HG03095 (cell line): ENCODE measurements around the gene ANAPC1.
"Not testable (repeated sequence)": the region's sequence is repeated elsewhere in the genome, so short reads cannot be mapped to it uniquely, and the experiment has no call there.

Experiments
- ATAC-seq: cut with Tn5 transposase; IDR thresholded peaks from one replicate; pipeline ENCODE4 v1.9.1; 2021; ENCODE audit warnings: moderate library complexity; ENCODE audit not compliant: unreplicated experiment

Gene ANAPC1

GRCh38 chr2:111747410-111748115, 136.4 kb downstream of the ANAPC1 start:
- ATAC-seq = peak; percentile 94

GRCh38 chr2:111744751-111745150, 139.2 kb downstream of the ANAPC1 start:
- ATAC-seq = not testable (repeated sequence)

- ATAC-seq = not testable (repeated sequence)
These were observed 142.5 kb downstream of the ANAPC1 start for GRCh38 chr2:111741517-111741916.

- not testable (repeated sequence) for ATAC-seq
These were observed 147.9 kb downstream of the ANAPC1 start for GRCh38 chr2:111735838-111736721.

GRCh38 chr2:111735420-111735819, 148.6 kb downstream of the ANAPC1 start:
- ATAC-seq = not testable (repeated sequence)

GRCh38 chr2:111729812-111730458, 154.1 kb downstream of the ANAPC1 start:
- ATAC-seq = not testable (repeated sequence)

- not testable (repeated sequence) for ATAC-seq
These were observed 156.3 kb downstream of the ANAPC1 start for GRCh38 chr2:111727611-111728110.

GRCh38 chr2:111725742-111726141, 158.3 kb downstream of the ANAPC1 start:
- not testable (repeated sequence) for ATAC-seq

GRCh38 chr2:111719610-111720009, 164.4 kb downstream of the ANAPC1 start:
- not testable (repeated sequence) for ATAC-seq
